HL-60/S4 treated with phorbol 12-myristate 13-acetate at 8.2 ng/mL for 4 days and 3 days (cell line): Measurements from ENCODE around the gene OPA3.

Experiments used
- in situ Hi-C: fragments of 300-500 bp; cut with MboI; formaldehyde crosslinking; loops from 2 replicates; pipeline ENCODE4 v1.15.0; 2022; ENCODE audit warnings: low sequenced_read_pairs

OPA3 gene

DNA sequence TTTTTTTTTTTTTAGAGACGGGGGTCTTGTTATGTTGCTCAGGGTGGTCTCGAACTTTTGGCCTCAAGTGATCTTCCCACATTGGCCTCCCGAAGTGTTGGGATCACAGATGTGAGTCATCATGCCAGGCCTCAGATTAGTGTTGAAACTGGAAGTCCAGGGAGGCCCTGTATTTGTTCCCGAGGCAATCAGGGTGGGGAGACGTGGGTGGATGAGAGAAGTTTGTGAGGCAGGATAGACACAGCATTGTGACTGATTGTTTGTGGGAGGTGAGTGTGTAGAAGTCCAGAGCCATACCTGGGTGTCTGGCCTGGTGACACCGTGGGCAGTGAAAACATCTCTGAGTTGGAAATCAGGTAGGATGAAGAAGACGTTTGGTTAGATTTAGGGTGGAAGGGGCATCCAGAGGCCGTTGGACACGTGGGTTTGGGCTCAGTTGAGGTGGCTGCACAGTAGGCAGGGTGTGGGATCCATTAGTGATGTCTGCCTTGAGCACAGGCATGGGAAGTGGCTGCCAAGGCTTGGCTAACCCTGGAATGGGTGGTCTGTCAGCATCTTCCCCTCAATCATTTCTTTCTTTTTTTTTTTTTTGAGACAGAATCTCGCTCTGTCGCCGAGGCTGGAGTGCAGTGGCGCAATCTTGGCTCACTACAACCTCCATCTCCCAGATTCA is 100.2 kb downstream of the OPA3 start:
- in situ Hi-C loops, result no loop called here

- in situ Hi-C loops, result no loop called here
Measured at GRCh38 chr19:45483033-45483432, 101.6 kb downstream of the OPA3 start.

DNA sequence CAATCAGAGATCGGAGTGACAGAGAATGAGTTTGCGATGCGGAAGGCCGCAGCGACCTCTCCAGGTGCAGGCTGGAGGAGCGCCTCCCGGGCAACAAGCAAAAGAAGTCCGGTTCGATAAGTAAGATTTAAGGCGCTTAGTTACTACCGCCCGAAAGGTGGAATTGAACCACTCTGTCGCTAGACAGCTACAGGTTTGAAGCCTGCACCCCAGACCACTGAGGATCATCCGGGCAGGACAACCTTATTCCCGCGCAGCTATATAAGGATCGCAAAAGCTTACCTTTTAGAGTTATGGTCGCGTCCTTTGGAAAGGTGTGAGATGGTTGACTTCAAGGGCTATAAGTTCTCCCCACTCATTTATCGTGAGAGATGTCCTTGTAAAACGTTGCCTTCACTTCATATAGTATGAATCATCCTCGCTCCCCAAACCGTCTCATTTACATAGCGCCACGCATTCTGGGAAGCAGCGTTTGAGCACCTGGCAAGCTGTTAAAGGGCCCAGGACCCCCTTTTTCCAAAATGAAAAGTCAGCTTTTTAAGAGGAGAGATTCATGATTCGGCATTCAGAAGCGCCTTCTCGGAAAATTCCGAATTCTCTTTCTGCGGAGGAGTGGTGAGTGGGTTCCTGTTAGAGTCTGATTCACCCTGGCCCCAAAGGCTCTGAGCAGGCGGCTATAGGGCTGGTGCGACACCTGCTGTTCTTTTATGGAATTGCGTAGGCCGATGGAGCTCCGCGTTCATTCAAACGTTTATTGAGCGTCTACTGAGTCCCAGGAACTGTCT is 106.0 kb downstream of the OPA3 start:
- in situ Hi-C loops, result loop anchor here (5.0 kb wide), 1 partner anchor 41 kb away; no protein-coding TSS in a partner anchor

DNA sequence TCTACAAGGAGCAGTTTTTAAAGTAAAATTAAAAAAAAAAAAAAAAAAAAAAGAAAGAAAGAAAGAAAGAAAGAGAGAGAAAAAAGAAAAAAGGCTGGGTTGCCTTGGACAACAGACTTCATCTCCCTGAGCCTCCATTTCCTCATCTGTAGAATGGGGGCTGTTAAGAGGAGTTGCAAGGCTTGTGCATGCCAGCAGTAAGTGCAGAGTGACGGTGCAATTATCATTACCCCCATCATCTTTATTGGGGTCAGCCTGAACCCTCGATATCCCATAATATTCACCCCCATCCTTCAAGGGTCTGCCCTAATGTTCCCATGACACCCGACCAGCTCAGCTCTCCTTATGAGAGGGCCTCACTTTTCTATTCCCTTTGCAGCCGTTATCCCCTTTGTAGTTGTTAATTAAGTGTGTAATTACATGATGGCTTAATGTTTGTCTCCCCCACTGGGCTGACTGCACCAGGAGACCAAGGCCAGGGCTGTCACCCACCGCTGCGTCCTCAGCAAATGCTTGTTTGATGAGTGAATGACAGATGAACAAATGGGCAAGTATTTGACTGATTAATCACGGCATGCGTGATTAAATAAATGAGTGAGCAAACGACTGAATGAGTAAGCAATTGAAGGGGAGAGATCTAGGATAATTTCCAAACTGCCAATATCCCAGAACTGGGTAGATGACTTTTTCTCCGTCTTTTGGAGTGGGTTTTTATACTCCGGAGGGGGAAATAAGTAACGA is 106.7 kb downstream of the OPA3 start:
- in situ Hi-C loops, result loop anchor here (5.0 kb wide), 1 partner anchor 41 kb away; no protein-coding TSS in a partner anchor
